NCI-H1105 treated with DMSO at 0.1 percent for 48 hours (cell line): ENCODE results near the gene NFIX.
"Not testable (repeated sequence)": the region's sequence is repeated elsewhere in the genome, so short reads cannot be mapped to it uniquely, and the experiment has no call there.

ENCODE experiments used
- DNase-seq: peaks from one replicate; lab custom pipeline; 2025; lab: John Stamatoyannopoulos, UW

The NFIX gene

GRCh38 chr19:12994701-12995595 lies at the start of gene NFIX:
Gene NFIX (plus strand): TSS chr19:12995475. CDS start chr19:12995838, 363 bp downstream.
- peak; percentile 26 for DNase-seq

DNA sequence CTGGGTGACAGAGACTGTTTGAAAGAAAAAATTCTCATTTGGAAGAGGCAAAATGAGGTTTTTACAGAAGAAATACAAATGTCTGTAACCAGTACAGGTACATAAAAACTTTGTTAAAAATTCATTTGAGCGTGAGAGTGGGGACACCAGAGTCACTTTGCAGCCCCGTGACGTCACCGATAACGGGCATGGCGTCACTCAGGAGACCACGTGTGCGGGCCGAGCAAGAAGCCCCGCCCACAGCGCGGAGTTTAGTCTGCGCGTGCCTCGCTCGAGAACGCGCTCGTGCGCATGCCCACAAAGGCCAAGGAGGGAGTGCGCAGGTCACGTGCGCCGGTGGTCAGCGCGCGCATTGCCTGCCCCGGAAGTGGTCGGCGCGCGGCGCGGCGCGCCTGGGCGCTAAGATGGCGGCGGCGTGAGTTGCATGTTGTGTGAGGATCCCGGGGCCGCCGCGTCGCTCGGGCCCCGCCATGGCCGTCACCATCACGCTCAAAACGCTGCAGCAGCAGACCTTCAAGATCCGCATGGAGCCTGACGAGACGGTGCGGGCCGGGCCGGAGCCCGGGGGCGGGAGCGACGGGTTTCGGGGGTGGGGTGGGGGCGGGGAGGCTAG lies 49.7 kb upstream of the NFIX start, which contains the start of gene RAD23A:
TSS of gene RAD23A (plus strand) at position 384 of the 613 bp plus-strand sequence. CDS start at position 471, 87 bp downstream.
- DNase-seq: peak; percentile 95

- peak; percentile 23 for DNase-seq
These were observed 49.1 kb upstream of the NFIX start for GRCh38 chr19:12946092-12946721.

DNA sequence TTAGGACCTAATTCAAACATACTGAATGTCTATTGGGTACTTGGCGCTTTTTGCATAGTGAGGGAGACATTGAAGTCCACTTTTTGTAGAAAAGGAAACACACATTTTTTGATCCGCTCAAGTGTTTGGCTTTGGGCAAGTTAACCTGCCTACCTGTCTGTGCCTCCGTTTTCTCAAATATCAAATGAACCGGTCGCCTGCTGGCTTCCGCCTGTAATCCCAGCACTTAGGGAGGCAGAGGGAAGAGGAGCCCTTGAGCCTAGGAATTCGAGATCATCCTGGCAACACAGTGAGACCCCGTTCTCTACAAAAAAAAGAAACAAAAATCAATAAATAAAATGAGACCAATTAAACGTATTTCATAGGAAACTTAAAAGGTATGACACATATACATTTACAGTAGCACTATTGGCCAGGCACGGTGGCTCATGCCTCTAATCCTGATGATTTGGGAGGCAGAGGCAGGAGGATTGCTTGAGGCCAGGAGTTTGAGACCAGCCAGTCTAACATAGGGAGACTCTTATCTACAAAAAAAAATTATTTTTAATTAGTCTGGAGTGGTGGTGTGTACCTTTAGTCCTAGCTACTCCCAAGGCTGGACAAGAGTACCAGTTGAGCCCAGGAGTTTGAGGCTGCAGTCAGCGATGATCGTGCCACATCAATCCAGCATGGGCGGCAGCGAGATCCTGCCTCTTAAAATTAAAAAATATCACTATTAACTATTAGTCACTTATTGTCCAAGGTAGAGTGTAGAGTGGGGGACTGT lies 48.4 kb upstream of the NFIX start:
- DNase-seq: no peak

- no peak for DNase-seq
These were observed 47.3 kb upstream of the NFIX start for GRCh38 chr19:12947702-12948611.

- no peak for DNase-seq
These were observed 46.5 kb upstream of the NFIX start for GRCh38 chr19:12948612-12949362.

DNA sequence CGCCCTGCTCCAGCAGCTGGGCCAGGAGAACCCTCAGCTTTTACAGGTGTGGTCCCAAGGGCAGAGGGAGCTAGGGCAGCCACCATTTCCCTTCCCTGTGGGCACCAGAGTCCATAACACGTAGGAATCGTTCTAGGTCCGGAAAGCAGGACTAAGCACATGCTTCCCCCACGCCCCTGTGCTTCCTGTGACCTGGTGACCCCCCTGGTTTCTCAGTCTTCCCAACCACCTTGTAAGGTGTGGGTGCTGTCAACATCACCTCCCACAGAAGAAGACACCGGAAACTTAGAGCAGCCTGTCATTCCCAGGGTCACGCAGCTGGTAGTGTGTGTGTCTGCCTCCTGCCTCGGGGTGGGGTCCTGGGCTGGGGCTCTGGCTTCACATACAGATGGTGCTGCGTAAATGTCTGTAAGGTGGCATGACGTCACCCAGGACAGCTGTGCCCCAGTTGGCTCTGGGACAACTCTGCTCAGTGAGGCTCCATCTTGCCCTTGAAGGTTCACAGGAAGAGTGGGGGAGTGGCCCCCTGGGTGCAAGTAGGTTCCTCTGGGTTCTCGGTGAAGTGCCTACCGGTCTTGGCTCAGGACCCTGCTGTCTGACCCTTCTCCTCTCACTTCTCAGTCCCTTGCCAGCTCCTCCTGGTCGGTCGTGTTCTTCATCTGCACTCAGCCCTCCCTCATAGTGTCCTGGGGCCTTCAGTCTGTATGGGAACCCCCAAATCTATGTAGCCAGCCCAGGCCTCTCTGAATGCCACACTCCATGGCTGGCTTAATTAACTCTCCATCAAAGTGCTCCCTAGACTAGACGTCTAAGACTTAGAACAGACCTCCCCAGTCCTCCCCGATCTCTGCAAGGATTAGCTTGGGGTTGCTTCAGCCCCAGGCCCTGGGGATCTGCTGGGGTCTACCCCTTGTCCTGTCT lies 45.7 kb upstream of the NFIX start:
- DNase-seq: no peak

DNA sequence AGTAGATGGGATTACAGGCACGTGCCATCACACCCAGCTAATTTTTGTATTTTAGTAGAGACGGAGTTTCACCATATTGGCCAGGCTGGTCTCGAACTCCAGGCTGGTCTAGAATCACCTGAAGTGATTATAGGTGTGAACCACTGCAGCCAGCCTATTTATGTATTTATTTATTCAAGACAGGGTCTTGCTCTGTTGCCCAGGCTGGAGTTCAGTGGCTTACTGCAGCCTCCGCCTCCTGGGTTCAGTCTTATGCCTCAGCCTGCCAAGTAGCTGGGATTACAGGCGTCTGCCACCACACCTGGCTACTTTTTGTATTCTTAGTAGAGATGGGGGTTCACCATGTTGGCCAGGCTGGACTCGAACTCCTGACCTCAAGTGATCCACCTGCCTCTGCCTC lies 43.2 kb upstream of the NFIX start:
- not testable (repeated sequence) for DNase-seq

DNA sequence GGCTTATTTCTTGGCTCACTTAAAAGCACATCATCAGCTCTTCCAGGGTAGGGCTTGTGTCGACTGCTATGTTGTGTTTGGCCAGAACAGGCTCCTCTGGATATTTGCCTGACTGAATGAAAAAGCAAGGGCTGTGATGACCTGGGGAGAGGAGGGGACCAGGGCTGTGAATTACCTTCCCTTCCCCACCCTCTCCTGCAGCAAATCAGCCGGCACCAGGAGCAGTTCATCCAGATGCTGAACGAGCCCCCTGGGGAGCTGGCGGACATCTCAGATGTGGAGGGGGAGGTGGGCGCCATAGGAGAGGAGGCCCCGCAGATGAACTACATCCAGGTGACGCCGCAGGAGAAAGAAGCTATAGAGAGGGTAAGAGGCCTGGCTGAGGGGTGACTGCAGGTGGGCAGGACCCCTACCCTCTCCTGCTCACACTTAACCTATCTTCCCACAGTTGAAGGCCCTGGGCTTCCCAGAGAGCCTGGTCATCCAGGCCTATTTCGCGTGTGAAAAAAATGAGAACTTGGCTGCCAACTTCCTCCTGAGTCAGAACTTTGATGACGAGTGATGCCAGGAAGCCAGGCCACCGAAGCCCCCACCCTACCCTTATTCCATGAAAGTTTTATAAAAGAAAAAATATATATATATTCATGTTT lies 42.7 kb upstream of the NFIX start:
- no peak for DNase-seq

DNA sequence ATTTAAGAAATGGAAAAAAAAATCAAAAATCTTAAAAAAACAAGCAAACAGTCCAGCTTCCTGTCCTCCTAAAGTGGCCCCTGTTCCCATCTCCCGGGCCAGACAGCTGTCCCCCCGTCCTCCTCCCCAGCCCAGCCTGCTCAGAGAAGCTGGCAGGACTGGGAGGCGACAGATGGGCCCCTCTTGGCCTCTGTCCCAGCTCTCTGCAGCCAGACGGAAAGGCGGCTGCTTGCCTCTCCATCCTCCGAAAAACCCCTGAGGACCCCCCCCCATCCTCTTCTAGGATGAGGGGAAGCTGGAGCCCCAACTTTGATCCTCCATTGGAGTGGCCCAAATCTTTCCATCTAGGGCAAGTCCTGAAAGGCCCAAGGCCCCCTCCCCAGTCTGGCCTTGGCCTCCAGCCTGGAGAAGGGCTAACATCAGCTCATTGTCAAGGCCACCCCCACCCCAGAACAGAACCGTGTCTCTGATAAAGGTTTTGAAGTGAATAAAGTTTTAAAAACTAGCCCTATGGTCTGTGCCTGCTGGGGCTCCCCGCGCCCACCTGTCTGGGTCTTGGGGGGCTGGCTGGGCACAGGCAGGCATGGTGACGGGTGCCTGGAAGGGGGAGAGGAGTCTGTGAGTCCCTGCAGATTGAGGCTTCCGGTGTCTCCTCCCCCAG lies 42.0 kb upstream of the NFIX start:
- DNase-seq: no peak

GRCh38 chr19:12953799-12954611 lies 41.3 kb upstream of the NFIX start:
- no peak for DNase-seq

DNA sequence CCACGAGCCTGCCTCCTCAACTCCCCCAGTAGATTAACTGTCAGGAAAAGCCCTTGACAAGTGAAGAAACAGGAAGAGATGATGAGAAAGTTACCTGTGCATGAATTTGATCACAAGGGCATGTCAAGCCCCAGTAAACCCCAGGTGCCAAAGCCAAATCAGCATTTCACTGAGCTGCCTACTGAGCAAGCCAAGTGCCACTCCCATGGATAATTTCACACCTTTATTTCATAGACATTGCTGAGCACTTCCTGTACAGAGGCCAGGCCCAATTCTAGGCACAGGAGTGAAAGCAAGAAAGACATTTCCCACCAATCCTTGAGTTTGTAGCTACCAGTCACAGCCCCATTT lies 40.7 kb upstream of the NFIX start:
- no peak for DNase-seq

GRCh38 chr19:12955575-12955974 lies 39.7 kb upstream of the NFIX start:
- DNase-seq: not testable (repeated sequence)

DNA sequence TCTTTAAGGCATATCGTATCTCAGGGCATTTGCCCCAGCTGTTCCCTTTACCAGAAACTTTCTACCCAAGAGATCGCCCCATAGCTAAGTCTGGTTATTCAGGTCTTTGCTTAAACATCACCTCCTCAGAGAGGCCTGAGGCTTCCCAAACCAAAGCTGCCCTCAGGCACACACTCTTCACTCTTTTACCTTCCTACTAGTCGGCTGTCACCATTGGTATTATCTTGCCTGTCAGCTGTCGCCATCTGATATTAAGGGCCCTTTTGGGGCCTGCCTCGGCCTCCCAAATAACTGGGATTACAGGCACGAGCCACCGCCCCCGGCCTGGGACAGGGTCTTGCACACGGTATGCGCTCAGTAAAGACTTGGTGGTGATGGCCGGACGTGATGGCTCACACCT lies 39.3 kb upstream of the NFIX start:
- no peak for DNase-seq

DNA sequence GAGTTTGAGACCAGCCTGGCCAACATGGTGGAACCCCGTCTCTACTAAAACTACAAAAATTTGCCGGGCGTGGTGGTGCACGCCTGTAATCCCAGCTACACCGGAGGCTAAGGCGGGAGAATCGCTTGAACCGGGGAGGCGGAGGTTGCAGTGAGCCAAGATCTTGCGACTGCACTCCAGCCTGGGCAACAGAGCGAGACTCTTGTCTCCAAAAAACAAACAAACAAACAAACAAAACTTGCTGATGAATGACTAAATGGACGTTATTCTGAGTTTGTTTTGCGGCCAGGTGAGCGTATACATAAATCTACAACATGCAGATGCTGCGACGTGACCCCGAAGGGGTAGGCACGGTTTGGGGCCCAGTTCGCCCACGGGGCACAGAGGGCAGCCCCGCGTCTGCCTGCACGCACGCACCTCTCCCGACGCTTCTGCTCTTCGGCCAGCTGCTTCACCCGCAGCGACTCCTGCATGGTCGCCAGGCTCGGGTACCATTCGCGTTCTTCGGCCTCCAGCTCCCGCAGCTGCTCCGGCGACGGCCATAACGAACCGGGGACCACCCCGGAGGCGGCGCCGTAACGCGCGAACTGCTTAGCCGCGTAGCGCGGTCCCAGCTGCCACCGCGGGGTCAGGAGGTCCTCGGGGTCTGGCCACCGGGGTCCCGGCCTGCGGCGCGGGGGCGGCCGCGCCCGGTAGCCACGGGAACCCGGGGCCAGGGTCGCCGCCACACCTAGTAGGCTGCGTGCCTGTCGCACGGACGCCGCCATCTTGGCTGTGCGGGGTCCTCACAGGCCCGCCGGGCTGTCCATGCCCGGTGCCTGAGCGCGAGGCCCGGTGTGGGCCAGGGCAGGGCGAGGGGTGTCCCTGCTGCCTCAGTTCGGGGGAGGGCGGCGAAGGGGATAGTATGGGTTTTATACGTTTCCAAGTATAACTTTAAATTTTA lies 38.6 kb upstream of the NFIX start, which contains the start of gene GADD45GIP1:
TSS of gene GADD45GIP1 (minus strand) at position 778 of the 943 bp plus-strand sequence. CDS start at position 767, 11 bp downstream.
- DNase-seq: peak; percentile 71

- not testable (repeated sequence) for DNase-seq
These were observed 37.8 kb upstream of the NFIX start for GRCh38 chr19:12957389-12957952.
